Mesodermal cell (in vitro differentiated cells): Measurements from ENCODE around the gene ANKRD44.

Experiments
- H3K27ac ChIP-seq: 2 replicates; pipeline ENCODE4 v1.7.0; 2013; ENCODE audit warnings: mild to moderate bottlenecking, low read depth, low read length, moderate library complexity; ENCODE audit not compliant: severe bottlenecking
- H3K36me3 ChIP-seq: 2 replicates; pipeline ENCODE4 v1.7.1; 2013; ENCODE audit warnings: mild to moderate bottlenecking, low read length, moderate library complexity; ENCODE audit not compliant: control insufficient read depth, insufficient read depth
- H3K4me1 ChIP-seq: one replicate; pipeline ENCODE4 v1.7.1; 2013; ENCODE audit warnings: mild to moderate bottlenecking, low read length; ENCODE audit not compliant: insufficient read depth, control insufficient read depth, poor library complexity, severe bottlenecking
- H3K4me3 ChIP-seq: 2 replicates; pipeline ENCODE4 v1.7.0; 2013; ENCODE audit warnings: low read length, control low read depth, mild to moderate bottlenecking; ENCODE audit not compliant: insufficient read depth, poor library complexity, severe bottlenecking; ENCODE audit errors: extremely low read depth
- H3K9me3 ChIP-seq: 2 replicates; pipeline ENCODE4 v1.7.1; 2013; ENCODE audit warnings: mild to moderate bottlenecking, low read length, moderate library complexity; ENCODE audit not compliant: control insufficient read depth
- WGBS, 2 experiments: methylation state at CpG; one replicate each; pipeline ENCODE4 v1.1.5; 2013; ENCODE audit warnings: missing lambda C conversion rate in 2 of 2; ENCODE audit not compliant: insufficient coverage in 2 of 2; 5-methylcytosine and 5-hydroxymethylcytosine counted together

ANKRD44 gene

GRCh38 chr2:197217541-197217940, 93.0 kb downstream of the ANKRD44 start:
- peaks cover 9% of the 10 kb centered on the region for H3K4me1 ChIP-seq
- H3K4me3 ChIP-seq: no peak overlapping the region
- no peak overlapping the region for H3K27ac ChIP-seq
- no peaks in the 10 kb centered on the region for H3K36me3 ChIP-seq
- 57% methylated on average over 1 of the region's 2 CpGs; no CpG with 5 or more reads in 1 of the 2 experiments for WGBS, 2 experiments
- H3K9me3 ChIP-seq: no peaks in the 10 kb centered on the region

GRCh38 chr2:197216361-197216979, 94.1 kb downstream of the ANKRD44 start:
- Histone ChIP-seq H3K36me3 (no peaks in the 10 kb centered on the region), H3K4me3 (no peak overlapping the region), H3K4me1 (peaks cover 9% of the 10 kb centered on the region), H3K27ac (no peak overlapping the region), H3K9me3 (no peaks in the 10 kb centered on the region)
- WGBS, 2 experiments: 71 to 87% methylated on average over 1 to 4 of the region's 5 CpGs

GRCh38 chr2:197215748-197216360, 94.7 kb downstream of the ANKRD44 start:
- Histone ChIP-seq H3K4me3 (no peak overlapping the region), H3K27ac (no peak overlapping the region), H3K36me3 (no peaks in the 10 kb centered on the region), H3K4me1 (peaks cover 9% of the 10 kb centered on the region), H3K9me3 (no peaks in the 10 kb centered on the region)
- 86 to 90% methylated on average over 1 to 2 of the region's 3 CpGs for WGBS, 2 experiments

GRCh38 chr2:197212344-197213262, 98.0 kb downstream of the ANKRD44 start:
- no peak overlapping the region for H3K27ac ChIP-seq
- H3K36me3 ChIP-seq: no peaks in the 10 kb centered on the region
- H3K9me3 ChIP-seq: no peaks in the 10 kb centered on the region
- WGBS, 2 experiments: 92 to 100% methylated on average over 2 to 5 of the region's 8 CpGs
- no peak overlapping the region for H3K4me3 ChIP-seq
- peaks cover 16% of the 10 kb centered on the region for H3K4me1 ChIP-seq

GRCh38 chr2:197211881-197212342, 98.7 kb downstream of the ANKRD44 start:
- Histone ChIP-seq H3K4me3 (no peak overlapping the region), H3K36me3 (no peaks in the 10 kb centered on the region), H3K27ac (no peak overlapping the region), H3K4me1 (peaks cover 16% of the 10 kb centered on the region), H3K9me3 (no peaks in the 10 kb centered on the region)
- 82 to 100% methylated on average over 2 of the region's 4 CpGs for WGBS, 2 experiments

GRCh38 chr2:197210430-197210829, 100.2 kb downstream of the ANKRD44 start:
- Histone ChIP-seq H3K36me3 (no peaks in the 10 kb centered on the region), H3K27ac (no peak overlapping the region), H3K4me3 (no peak overlapping the region), H3K9me3 (no peaks in the 10 kb centered on the region), H3K4me1 (peaks cover 10% of the 10 kb centered on the region)
- WGBS, 2 experiments: 50 to 88% methylated on average over 2 of the region's 3 CpGs

- H3K4me3 ChIP-seq: no peak overlapping the region
- H3K4me1 ChIP-seq: peaks cover 10% of the 10 kb centered on the region
- no peaks in the 10 kb centered on the region for H3K36me3 ChIP-seq
- no peaks in the 10 kb centered on the region for H3K9me3 ChIP-seq
- no peak overlapping the region for H3K27ac ChIP-seq
- 75 to 88% methylated on average over 2 to 3 of the region's 6 CpGs for WGBS, 2 experiments
These were observed 100.7 kb downstream of the ANKRD44 start for GRCh38 chr2:197209742-197210408.

- Histone ChIP-seq H3K27ac (no peak overlapping the region), H3K36me3 (no peaks in the 10 kb centered on the region), H3K4me3 (no peak overlapping the region), H3K9me3 (no peaks in the 10 kb centered on the region), H3K4me1 (peaks cover 10% of the 10 kb centered on the region)
- 83 to 100% methylated on average over 1 of the region's 2 CpGs for WGBS, 2 experiments
These were observed 101.3 kb downstream of the ANKRD44 start for GRCh38 chr2:197209246-197209645.

- 0% methylated on average over 1 of the region's 3 CpGs; no CpG with 5 or more reads in 1 of the 2 experiments for WGBS, 2 experiments
- H3K36me3 ChIP-seq: no peaks in the 10 kb centered on the region
These were observed 101.7 kb downstream of the ANKRD44 start for GRCh38 chr2:197208841-197209240.

GRCh38 chr2:197208024-197208423, 102.6 kb downstream of the ANKRD44 start:
- no peaks in the 10 kb centered on the region for H3K9me3 ChIP-seq
- no peak overlapping the region for H3K27ac ChIP-seq
- no peak overlapping the region for H3K4me3 ChIP-seq
- no peaks in the 10 kb centered on the region for H3K36me3 ChIP-seq
- 90% methylated on average over 4 of the region's 6 CpGs; no CpG with 5 or more reads in 1 of the 2 experiments for WGBS, 2 experiments
- peaks cover 10% of the 10 kb centered on the region for H3K4me1 ChIP-seq

More at GRCh38 chr2:197208841-197209240, 101.7 kb downstream of the ANKRD44 start:
- Histone ChIP-seq H3K27ac (no peak overlapping the region), H3K9me3 (no peaks in the 10 kb centered on the region), H3K4me3 (no peak overlapping the region), H3K4me1 (peaks cover 10% of the 10 kb centered on the region)
